AG04450 (cell line): ENCODE measurements around the gene TMEM79. TPM values are rescaled to one million over a fixed set of nuclear protein-coding genes. Genes with fewer than 3 reads are reported as not detected.
"Not testable (repeated sequence)": the region's sequence is repeated elsewhere in the genome, so short reads cannot be mapped to it uniquely, and the experiment has no call there.

Experiments used
- CTCF ChIA-PET: fragments of 300-600, 350-600 bp; formaldehyde crosslinking; extraction: SDS; loops from one replicate; lab custom pipeline; 2022; ENCODE audit warnings: antibody characterized with exemption, inconsistent platforms; lab: Charles Lee
- POLR2A ChIA-PET: fragments of 350-600 bp; formaldehyde crosslinking; extraction: SDS; loops from one replicate; lab custom pipeline; 2021; ENCODE audit warnings: antibody characterized with exemption, inconsistent platforms; lab: Yijun Ruan, JAX
- DNase-seq: peaks from one replicate; pipeline ENCODE4 v3.0.0-alpha.2; 2011; ENCODE audit warnings: low read depth, low spot score
- H3K27ac ChIP-seq: one replicate; pipeline ENCODE4 v1.5.1; 2012; ENCODE audit warnings: low read depth, low read length, control low read depth
- H3K27me3 ChIP-seq: one replicate; pipeline ENCODE4 v1.6.0; 2012; ENCODE audit warnings: low read length; ENCODE audit not compliant: control insufficient read depth, insufficient read depth
- H3K4me3 ChIP-seq: 2 replicates; pipeline ENCODE4 v1.5.1; 2011; ENCODE audit warnings: mild to moderate bottlenecking, low read depth, low read length, control low read depth
- H3K9me3 ChIP-seq: 2 replicates; pipeline ENCODE4 v1.5.1; 2012; ENCODE audit warnings: low read length; ENCODE audit not compliant: control insufficient read depth, insufficient read depth
- CTCF ChIP-seq: IDR thresholded peaks from 2 replicates; pipeline ENCODE4 v1.5.1; 2011; ENCODE audit warnings: low read depth, low read length, control low read depth, inconsistent platforms
- polyA plus RNA-seq: library from polyadenylated mRNA; depleted of rRNA; stranded (reverse); fragments of >200 nt; gene quantifications from 2 replicates; pipeline ENCODE4 v1.2.3, GENCODE V29; 2011

Gene TMEM79
- polyA plus RNA-seq, 1 experiment, result 1.6 TPM

- CTCF ChIA-PET, result interaction anchor here (0.5 to 0.8 kb wide), 3 partner anchors 13 to 432 kb away, joined by 3 to 4 read pairs (median 4); partner anchors contain the start of gene SMG5
- no peak for DNase-seq
- TF ChIP-seq CTCF, result no peak
- POLR2A ChIA-PET, result no interaction called here
- Histone ChIP-seq H3K4me3 (no peak overlapping the region), H3K27ac (no peak overlapping the region), H3K9me3 (no peaks in the 10 kb centered on the region), H3K27me3 (no peaks in the 10 kb centered on the region)
These were observed 32.8 kb downstream of the TMEM79 start for GRCh38 chr1:156316909-156317308.

- Histone ChIP-seq H3K27ac (no peak overlapping the region), H3K27me3 (no peaks in the 10 kb centered on the region), H3K9me3 (no peaks in the 10 kb centered on the region), H3K4me3 (no peak overlapping the region)
- peak; percentile 65 for TF ChIP-seq CTCF
- no peak for DNase-seq
- CTCF ChIA-PET, result interaction anchor here (0.6 to 2.8 kb wide), 32 partner anchors 9 to 230 kb away, joined by 3 to 31 read pairs (median 5); partner anchors contain the start of genes CCT3, GLMP, SMG5 and TMEM79
- POLR2A ChIA-PET, result interaction anchor here (0.6 to 1.2 kb wide), 3 partner anchors 12 to 37 kb away, joined by 3 to 7 read pairs (median 4); partner anchors contain the start of gene SMG5
These were observed 35.5 kb downstream of the TMEM79 start for GRCh38 chr1:156319664-156320063.

GRCh38 chr1:156320560-156320959 lies 36.4 kb downstream of the TMEM79 start:
- no peak for TF ChIP-seq CTCF
- Histone ChIP-seq H3K9me3 (no peaks in the 10 kb centered on the region), H3K27me3 (no peaks in the 10 kb centered on the region), H3K27ac (no peak overlapping the region), H3K4me3 (no peak overlapping the region)
- ChIA-PET POLR2A (no interaction called here), CTCF (interaction anchor here (0.8 to 2.8 kb wide), 8 partner anchors 10 to 230 kb away, joined by 3 to 31 read pairs (median 6); no protein-coding TSS in a partner anchor)
- DNase-seq, result no peak

- ChIA-PET CTCF (interaction anchor here (1.4 kb wide), 1 partner anchor 62 kb away, joined by 3 read pairs; no protein-coding TSS in a partner anchor), POLR2A (interaction anchor here (0.7 to 1.3 kb wide), 4 partner anchors 15 to 146 kb away, joined by 4 to 6 read pairs (median 4); partner anchors contain the start of genes CCT3 and TSACC)
- H3K9me3 ChIP-seq, H3K4me3 ChIP-seq, H3K27ac ChIP-seq, DNase-seq, H3K27me3 ChIP-seq: not testable (repeated sequence)
These were observed 39.1 kb downstream of the TMEM79 start for GRCh38 chr1:156323179-156323578.

- peak overlapping the region; percentile 98 for H3K4me3 ChIP-seq
- peak; percentile 10; the same call in 1 of the 2 replicates for TF ChIP-seq CTCF
- no peak overlapping the region for H3K27ac ChIP-seq
- CTCF ChIA-PET, result interaction anchor here (0.6 to 4.2 kb wide), 6 partner anchors 11 to 111 kb away, joined by 3 to 31 read pairs (median 6); no protein-coding TSS in a partner anchor
- POLR2A ChIA-PET, result no interaction called here
- no peak for DNase-seq
- peaks cover 3% of the 10 kb centered on the region; the same call in 1 of the 2 replicates for H3K9me3 ChIP-seq
- no peaks in the 10 kb centered on the region for H3K27me3 ChIP-seq
These were observed 52.1 kb downstream of the TMEM79 start for GRCh38 chr1:156336242-156336641.
